RWPE2 (cell line): ENCODE measurements around the gene DUSP6.

Experiments
- ATAC-seq: fragments of 200-7000 bp; cut with Tn5 transposase; 3 replicates; pipeline ENCODE4 v1.9.1; 2021; ENCODE audit warnings: low read depth
- DNase-seq: peaks from one replicate; pipeline ENCODE4 v3.0.0-alpha.2; 2020; ENCODE audit warnings: low spot score
- H3K27ac ChIP-seq: fragments of 450-650 bp; 2 replicates; pipeline ENCODE4 v1.5.1; 2017; ENCODE audit warnings: mild to moderate bottlenecking; ENCODE audit not compliant: poor library complexity, severe bottlenecking
- H3K27me3 ChIP-seq: fragments of 250-450 bp; sonication (Bioruptor Pico); 2 replicates; pipeline ENCODE4 v1.5.1; 2021; ENCODE audit warnings: mild to moderate bottlenecking, moderate library complexity; ENCODE audit not compliant: insufficient read depth, poor library complexity, severe bottlenecking
- H3K36me3 ChIP-seq: fragments of 250-450 bp; sonication (Bioruptor Pico); 2 replicates; pipeline ENCODE4 v1.5.1; 2020; ENCODE audit warnings: low read depth, mild to moderate bottlenecking, moderate library complexity
- H3K4me1 ChIP-seq: fragments of 250-450 bp; sonication (Bioruptor Pico); 2 replicates; pipeline ENCODE4 v1.5.1; 2021; ENCODE audit warnings: mild to moderate bottlenecking, moderate library complexity; ENCODE audit not compliant: insufficient read depth, poor library complexity, severe bottlenecking
- H3K4me3 ChIP-seq: fragments of 250-450 bp; sonication (Bioruptor Pico); 2 replicates; pipeline ENCODE4 v1.5.1; 2021; ENCODE audit warnings: mild to moderate bottlenecking, moderate library complexity; ENCODE audit not compliant: severe bottlenecking
- H3K9me3 ChIP-seq: fragments of 250-450 bp; sonication (Bioruptor Pico); 2 replicates; pipeline ENCODE4 v1.5.1; 2021; ENCODE audit warnings: mild to moderate bottlenecking, moderate library complexity; ENCODE audit not compliant: severe bottlenecking
- CTCF ChIP-seq: fragments of 450-650 bp; IDR thresholded peaks from one replicate; pipeline ENCODE4 v1.5.1; 2017; ENCODE audit warnings: mild to moderate bottlenecking, moderate library complexity; ENCODE audit not compliant: poor library complexity, severe bottlenecking

The DUSP6 gene

DNA sequence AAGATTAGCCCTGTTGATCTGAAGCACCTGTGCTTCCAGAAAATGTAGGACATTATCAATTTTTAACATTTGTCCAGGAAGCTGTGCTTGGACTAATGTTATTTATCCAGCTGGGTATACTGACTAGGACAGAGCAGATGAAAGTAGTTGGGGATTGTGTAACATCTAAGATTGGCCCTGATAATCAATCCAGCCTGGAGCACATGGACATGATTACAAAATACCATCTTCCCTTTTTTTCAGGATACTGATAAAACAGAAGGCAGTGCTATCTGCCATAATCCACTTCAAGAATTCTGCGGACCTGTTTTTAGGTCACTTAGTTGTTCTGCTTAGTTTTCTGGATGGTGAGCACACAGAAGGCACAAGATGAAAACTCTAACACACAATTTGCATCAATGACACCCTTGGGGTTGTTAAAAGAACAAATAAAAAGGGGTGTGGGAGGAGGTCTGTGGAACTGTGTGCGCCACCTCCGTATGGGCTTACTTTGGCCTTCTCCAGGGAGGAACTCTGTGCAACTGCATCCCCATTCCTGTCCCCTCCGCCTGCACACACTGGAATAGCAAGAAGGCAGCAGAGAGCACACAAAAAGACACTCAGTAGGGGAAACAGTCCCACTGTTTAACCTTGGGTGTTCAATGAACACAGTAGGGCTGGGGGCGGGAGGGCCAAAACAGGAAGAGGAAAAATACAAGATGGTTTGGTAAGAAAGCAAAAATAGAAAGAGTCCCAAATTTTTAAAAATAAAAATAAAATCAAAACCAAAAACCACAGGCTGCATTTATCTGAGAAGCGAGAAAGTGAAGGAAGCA lies 31.1 kb upstream of the DUSP6 start:
- ATAC-seq (no peak), DNase-seq (no peak)
- peak overlapping the region; percentile 84 for H3K27ac ChIP-seq
- H3K36me3 ChIP-seq, result no peaks in the 10 kb centered on the region
- H3K4me1 ChIP-seq, result peaks cover 35% of the 10 kb centered on the region
- TF ChIP-seq CTCF, result no peak
- no peaks in the 10 kb centered on the region for H3K27me3 ChIP-seq
- H3K9me3 ChIP-seq, result no peaks in the 10 kb centered on the region
- H3K4me3 ChIP-seq, result no peak overlapping the region

GRCh38 chr12:89382328-89382727 lies 30.0 kb upstream of the DUSP6 start:
- no peaks in the 10 kb centered on the region for H3K9me3 ChIP-seq
- H3K36me3 ChIP-seq, result no peaks in the 10 kb centered on the region
- H3K27me3 ChIP-seq, result no peaks in the 10 kb centered on the region
- no peak for TF ChIP-seq CTCF
- no peak for DNase-seq
- no peak overlapping the region for H3K4me3 ChIP-seq
- ATAC-seq, result no peak
- H3K4me1 ChIP-seq, result peaks cover 35% of the 10 kb centered on the region
- peak overlapping the region; percentile 84 for H3K27ac ChIP-seq

- TF ChIP-seq CTCF, result no peak
- DNase-seq (no peak), ATAC-seq (no peak)
- Histone ChIP-seq H3K4me1 (peaks cover 45% of the 10 kb centered on the region), H3K9me3 (no peaks in the 10 kb centered on the region), H3K36me3 (no peaks in the 10 kb centered on the region), H3K4me3 (no peak overlapping the region), H3K27ac (no peak overlapping the region), H3K27me3 (no peaks in the 10 kb centered on the region)
Observed at GRCh38 chr12:89379839-89380467, 27.7 kb upstream of the DUSP6 start.

DNA sequence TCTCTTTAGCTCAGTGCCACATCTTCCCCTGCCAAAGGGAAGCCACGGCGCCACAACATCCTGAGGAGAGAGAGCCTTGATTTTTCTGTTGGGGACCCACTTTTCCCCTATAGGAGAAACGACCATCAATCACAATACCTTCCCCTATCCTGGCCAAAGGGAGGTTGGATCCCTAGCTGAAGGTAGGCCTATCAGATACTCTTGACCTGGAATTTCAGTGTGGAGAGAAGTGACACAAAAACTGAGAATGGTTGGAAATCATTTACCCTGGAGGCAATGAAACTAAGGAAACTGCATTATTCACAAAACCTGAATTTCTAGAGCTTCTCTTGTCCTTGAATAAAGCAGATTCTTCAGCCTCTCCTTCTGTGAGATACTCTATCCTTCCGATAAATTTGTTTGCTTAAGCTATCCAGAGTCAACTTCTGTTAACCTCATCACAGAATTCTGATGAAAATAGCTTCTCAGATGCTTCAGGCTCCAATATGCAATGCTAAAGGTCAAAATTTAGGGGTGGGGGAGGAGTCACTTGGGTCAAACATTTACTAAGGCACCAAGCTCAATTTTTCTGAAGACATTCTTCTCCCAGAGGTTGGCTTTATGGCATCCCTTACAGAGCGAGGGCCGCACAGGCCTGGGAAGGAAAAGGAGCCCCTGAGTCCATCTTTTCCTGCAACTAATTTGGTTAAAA lies 27.0 kb upstream of the DUSP6 start:
- no peak for DNase-seq
- TF ChIP-seq CTCF, result no peak
- ATAC-seq, result no peak

More for the DNA sequence above, 27.0 kb upstream of the DUSP6 start:
- no peak overlapping the region for H3K4me3 ChIP-seq
- no peaks in the 10 kb centered on the region for H3K27me3 ChIP-seq
- no peaks in the 10 kb centered on the region for H3K9me3 ChIP-seq
- no peak overlapping the region for H3K27ac ChIP-seq
- no peaks in the 10 kb centered on the region for H3K36me3 ChIP-seq
- peaks cover 45% of the 10 kb centered on the region for H3K4me1 ChIP-seq
